NCI-H2227 treated with DMSO at 0.1 percent for 48 hours (cell line): ENCODE results near the gene SEC14L2.

Source experiments
- DNase-seq: peaks from one replicate; lab custom pipeline; 2025; lab: John Stamatoyannopoulos, UW

The SEC14L2 gene

GRCh38 chr22:30404307-30404706, 7.5 kb downstream of the SEC14L2 start:
- DNase-seq, result no peak

- DNase-seq, result no peak
Observed at GRCh38 chr22:30405731-30406130, 8.9 kb downstream of the SEC14L2 start.

- no peak for DNase-seq
Observed at GRCh38 chr22:30406400-30406799, 9.6 kb downstream of the SEC14L2 start.

GRCh38 chr22:30408388-30409102, 11.7 kb downstream of the SEC14L2 start:
- no peak for DNase-seq

- DNase-seq, result no peak
Observed at GRCh38 chr22:30411780-30412179, 15.0 kb downstream of the SEC14L2 start.

- DNase-seq, result no peak
Observed at GRCh38 chr22:30413001-30413400, 16.2 kb downstream of the SEC14L2 start.

- DNase-seq, result no peak
Observed at GRCh38 chr22:30413745-30414524, 17.1 kb downstream of the SEC14L2 start.

- no peak for DNase-seq
Observed at GRCh38 chr22:30414525-30415047, 17.8 kb downstream of the SEC14L2 start.

- no peak for DNase-seq
Observed at GRCh38 chr22:30416403-30416802, 19.6 kb downstream of the SEC14L2 start.

GRCh38 chr22:30416837-30417236, 20.0 kb downstream of the SEC14L2 start:
- DNase-seq, result no peak

GRCh38 chr22:30420347-30421125, 23.7 kb downstream of the SEC14L2 start:
- no peak for DNase-seq

GRCh38 chr22:30421695-30422480, 25.1 kb downstream of the SEC14L2 start:
- no peak for DNase-seq

GRCh38 chr22:30422481-30423300, 25.9 kb downstream of the SEC14L2 start:
- DNase-seq, result no peak

- no peak for DNase-seq
Observed at GRCh38 chr22:30423301-30423958, 26.6 kb downstream of the SEC14L2 start.

GRCh38 chr22:30423959-30424533, 27.2 kb downstream of the SEC14L2 start:
- peak; percentile 97 for DNase-seq

- DNase-seq, result no peak
Observed at GRCh38 chr22:30424534-30425326, 27.9 kb downstream of the SEC14L2 start.

GRCh38 chr22:30425327-30425615, 28.5 kb downstream of the SEC14L2 start:
- DNase-seq, result no peak

GRCh38 chr22:30425616-30426387, 29.0 kb downstream of the SEC14L2 start, which contains the start of gene MTFP1:
Gene MTFP1 (plus strand): TSS chr22:30425768. CDS start chr22:30425880, 112 bp downstream.
- DNase-seq, result peak; percentile 53
